H4 (cell line): ENCODE data around the gene BASP1. TPM values are rescaled to one million over a fixed set of nuclear protein-coding genes. Genes with fewer than 3 reads are reported as not detected.
"Not testable (repeated sequence)": the region's sequence is repeated elsewhere in the genome, so short reads cannot be mapped to it uniquely, and the experiment has no call there.

ENCODE experiments used
- DNase-seq: peaks from one replicate; pipeline ENCODE4 v3.0.0-alpha.2; 2015; ENCODE audit warnings: low spot score
- total RNA-seq: library from RNA; depleted of rRNA; stranded (reverse); fragments of >200 nt; shearing (Covaris generic); gene quantifications from 2 replicates; pipeline ENCODE4 v1.2.3, GENCODE V29; 2014

BASP1 gene
- total RNA-seq, 1 experiment from 2014 or later = 142 TPM

DNA sequence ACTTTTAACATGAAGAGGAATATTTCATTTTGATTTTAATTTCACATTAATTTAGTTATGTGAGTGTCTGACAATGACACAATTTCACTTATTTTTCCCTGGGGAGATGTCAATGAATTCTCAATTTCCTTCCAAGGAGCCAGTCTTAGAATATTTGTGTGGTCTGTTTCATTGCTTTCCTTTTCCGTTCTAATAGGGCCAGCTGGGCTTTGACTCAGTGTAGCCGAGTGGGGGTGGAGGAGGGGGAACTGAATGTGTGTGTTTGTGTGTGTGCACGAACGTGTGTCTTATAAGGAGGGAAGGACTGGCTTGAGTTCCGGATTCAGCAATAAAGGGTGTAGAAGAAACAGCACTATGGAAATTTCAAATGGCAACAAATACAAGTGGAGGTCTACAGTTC lies 100.0 kb downstream of the BASP1 start:
- no peak for DNase-seq

DNA sequence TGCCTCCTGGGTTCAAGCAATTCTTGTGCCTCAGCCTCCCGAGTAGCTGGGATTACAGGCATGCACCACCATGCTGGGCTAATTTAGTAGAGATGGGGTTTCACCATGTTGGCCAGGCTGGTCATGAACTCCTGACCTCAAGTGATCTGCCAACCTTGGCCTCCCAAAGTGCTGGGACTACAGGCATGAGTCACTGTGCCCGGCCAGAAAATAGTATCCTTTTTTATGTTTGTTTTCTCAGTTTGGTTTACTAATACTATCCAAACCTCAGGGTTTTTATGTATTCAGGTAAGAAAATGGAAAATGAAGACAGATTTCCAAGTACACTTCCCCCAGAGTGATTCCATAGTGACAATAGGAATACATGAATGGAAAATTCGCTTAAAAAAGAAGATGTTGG lies 101.7 kb downstream of the BASP1 start:
- not testable (repeated sequence) for DNase-seq

DNA sequence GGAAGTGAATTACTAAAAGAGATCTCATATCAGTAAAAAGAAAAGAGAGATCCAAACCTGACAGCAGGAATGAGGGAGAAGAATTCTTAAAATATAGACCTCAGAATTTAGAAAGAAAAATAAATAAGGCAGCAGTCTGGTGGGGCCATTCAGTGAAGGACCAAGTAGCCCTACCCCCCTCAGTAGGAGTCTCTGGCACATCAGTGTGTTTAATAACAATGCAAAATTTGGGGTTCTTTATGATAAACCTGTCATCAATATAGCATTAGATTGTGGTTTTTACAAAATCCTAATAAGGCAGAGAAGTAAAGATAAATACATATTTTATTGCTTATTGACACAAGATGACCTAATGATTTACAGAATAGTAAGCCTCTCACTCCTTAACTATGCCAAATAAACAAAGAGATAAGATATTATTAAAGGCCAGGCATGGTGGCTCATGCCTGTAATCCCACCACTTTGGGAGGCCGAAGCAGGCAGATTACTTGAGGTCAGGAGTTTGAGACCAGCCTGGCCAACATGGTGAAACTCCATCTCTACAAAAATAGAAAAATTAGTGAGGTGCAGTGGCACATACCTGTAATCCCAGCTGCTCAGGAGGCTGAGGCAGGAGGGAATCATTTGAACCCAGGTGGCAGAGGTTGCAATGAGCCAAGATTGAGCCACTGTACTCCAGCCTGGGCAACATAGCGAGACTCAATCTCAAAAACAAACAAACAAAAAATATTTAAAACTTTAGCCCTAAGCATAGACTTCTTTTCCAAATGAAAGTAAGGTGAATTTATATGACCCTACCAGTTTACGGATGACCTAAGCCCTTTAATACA lies 108.6 kb downstream of the BASP1 start:
- no peak for DNase-seq
